Hematopoietic multipotent progenitor cell treated with erythropoietin and hydrocortisone succinate and interleukin-3 and kit ligand, for 15 days (in vitro differentiated cells): ENCODE measurements around the gene LHFPL3.
"Not testable (repeated sequence)": the region's sequence is repeated elsewhere in the genome, so short reads cannot be mapped to it uniquely, and the experiment has no call there.

Source experiments
- DNase-seq: peaks from one replicate; pipeline ENCODE4 v3.0.0-alpha.2; 2015; ENCODE audit warnings: low spot score

LHFPL3 gene

DNA sequence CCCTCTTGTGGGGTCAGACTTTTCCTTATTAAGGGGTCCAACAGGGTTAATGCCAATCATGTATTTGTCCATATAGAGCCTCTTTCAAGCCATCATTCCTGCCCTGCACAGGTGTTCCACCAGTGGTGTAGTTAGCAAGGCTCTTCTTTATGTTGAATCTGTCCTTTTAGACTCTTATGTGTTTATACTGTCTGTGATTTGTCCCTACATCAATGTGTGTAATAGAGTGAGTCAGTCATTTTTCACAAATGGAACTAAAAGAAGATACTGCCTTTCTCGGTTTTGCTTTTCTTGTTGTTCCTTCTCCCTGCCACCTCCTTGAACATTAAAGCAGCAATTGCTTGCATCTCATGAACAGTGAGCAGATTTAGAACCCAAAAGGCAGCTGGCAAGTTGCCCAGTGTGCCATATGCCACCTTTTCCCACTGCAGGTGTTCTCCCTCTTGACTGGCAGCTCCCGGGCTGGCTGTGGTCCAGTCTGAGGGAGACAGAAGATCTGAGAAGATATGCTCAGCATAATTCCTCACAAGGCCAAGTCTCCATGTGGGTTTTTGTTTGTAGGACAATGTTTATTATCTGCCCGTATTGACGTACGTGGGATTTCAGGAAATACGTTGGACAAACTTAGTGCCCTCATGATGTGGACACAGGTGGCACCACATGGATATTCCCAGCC, 154.1 kb downstream of the LHFPL3 start:
- no peak for DNase-seq

GRCh38 chr7:104486931-104487330, 158.5 kb downstream of the LHFPL3 start:
- DNase-seq: no peak

DNA sequence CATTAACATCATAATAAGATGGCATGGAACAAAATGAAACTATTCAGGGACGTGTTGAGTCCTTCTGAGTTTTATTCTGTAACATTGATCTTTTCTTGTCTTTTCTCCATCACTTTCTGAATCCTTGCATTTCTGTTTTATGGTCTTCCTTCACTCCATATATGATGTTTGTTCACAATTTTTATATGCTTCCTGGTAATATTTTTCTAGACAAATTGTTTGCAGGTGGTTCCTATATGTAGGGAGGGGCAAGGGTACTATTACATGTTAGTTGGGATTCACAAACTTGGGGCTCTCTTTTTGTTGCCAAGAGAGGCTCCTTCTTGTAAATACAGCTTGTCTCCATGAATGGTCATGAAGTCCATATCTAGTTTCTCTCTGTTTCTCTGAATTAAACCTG, 159.2 kb downstream of the LHFPL3 start:
- DNase-seq: no peak

DNA sequence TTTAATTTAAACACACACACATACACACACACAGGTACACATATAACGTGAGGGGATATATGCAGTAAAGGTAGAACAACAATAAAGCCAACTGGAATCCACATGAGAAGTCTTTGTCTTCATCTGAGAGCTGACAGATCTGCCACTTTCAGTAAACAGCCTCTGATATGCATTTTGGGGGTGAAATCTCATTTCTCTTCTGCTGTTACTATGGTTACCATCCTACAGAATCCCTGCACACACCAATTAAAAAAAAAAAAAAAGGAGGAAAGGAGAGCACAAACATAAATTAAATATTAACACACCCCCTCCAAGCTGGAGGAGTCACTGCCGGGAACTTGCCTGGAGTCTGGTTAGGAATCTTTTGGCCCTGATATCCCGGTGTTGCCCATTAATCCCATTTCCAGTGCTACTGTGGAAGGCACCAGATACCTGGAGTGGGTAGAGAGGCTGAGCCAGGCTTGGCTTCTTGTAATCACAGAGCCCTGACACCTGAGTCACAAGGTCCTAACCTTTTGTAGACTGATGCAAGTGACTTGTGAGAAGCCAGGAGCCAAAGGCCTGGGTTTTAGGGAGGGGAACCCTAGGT, 169.1 kb downstream of the LHFPL3 start:
- DNase-seq: no peak

- no peak for DNase-seq
Measured at GRCh38 chr7:104499975-104500374, 171.6 kb downstream of the LHFPL3 start.

DNA sequence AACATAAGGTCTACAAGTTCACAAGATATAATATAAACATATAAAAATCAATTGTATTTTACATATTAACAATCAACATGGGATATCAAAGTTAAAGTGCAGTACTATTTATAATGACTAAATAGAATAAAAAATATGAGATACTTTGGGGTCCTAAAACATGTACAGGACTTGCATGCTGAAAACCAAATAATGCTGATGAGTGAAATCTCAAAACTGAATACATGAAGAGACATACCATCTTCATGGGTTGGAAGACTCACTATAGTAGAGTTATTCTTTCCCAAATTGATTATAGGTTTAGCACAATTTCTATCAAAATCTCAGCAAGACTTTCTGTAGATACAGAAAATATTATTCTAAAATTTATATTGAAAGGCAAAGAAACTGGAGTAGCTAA, 181.5 kb downstream of the LHFPL3 start:
- no peak for DNase-seq

DNA sequence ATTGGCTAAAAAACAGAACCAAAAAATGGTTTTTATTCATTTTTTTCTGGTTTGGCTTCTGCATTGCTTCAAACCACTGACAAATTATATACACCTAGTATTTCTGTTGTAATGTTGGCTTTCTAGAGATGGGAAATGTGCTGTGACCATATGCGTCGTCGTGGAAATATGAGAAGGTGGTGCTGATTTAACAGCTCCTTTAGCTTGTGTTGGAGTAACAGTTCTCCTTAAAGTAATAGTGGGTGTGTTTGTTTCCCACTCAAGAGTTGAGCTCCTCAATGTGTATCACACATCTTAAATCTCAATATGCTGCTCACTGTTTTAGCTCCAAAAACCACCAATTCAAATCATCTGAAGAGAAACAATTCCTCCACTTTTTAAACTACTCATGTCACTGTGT, 196.4 kb downstream of the LHFPL3 start:
- no peak for DNase-seq

GRCh38 chr7:104528142-104528541, 199.7 kb downstream of the LHFPL3 start:
- DNase-seq: no peak

DNA sequence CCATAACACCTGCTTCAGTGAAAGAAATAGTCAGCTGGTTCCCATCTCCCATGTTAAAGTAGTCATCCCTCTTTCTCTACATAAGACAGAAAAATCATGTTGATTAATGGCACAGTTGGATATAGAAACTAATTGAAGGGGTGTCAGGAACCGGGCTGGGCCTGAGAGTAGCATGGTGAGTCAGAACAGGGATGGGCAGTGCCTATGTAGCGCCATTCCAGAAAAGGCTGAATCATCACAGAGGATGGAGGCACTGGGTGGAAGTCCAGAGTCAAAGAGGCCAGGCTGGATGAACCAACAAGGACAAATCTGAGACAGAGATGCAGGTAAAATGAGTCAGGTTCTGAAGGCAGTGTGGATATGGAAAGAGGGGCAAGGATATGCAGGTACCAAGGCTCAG, 201.2 kb downstream of the LHFPL3 start:
- no peak for DNase-seq

DNA sequence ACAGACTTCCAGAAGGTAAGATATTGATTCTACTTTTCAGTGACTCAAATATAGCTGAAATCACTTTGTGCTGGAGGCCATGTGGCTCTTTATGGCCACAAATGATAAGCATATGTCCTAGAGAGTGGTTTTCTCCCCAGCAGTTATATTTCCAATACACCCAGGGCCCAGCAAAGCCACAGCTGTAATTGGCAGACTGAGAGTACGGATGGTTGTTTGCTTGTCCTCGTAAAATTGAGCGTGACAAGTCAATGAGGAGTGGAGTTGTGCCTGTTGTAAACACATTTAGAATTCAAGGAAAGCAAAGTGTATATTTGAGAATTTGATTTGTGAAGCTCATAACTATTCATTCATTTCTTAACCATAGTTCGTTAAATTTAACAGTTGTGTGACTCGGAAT, 201.8 kb downstream of the LHFPL3 start:
- DNase-seq: no peak

GRCh38 chr7:104534149-104534548, 205.7 kb downstream of the LHFPL3 start:
- DNase-seq: no peak

GRCh38 chr7:104535841-104536240, 207.4 kb downstream of the LHFPL3 start:
- no peak for DNase-seq

DNA sequence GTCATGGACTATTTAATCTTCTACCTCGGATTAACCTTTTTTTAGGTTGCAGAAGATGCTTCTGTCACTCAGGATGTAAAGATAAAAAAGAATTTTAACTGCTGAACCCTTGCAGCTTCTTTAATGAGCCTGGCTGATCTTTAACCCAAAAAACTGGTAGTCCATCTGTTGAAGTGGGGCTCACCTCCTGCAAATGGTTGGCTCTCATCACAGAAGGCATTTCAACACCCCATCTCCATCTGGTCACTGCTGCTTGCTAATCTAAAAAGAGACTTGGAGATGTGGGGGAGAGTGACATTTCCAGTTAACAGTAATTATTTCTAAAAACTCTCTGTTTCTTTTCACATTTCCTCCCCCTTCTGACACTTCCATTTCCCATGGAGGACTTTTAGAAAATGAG, 208.6 kb downstream of the LHFPL3 start:
- no peak for DNase-seq

GRCh38 chr7:104538152-104538551, 209.7 kb downstream of the LHFPL3 start:
- no peak for DNase-seq

- DNase-seq: no peak
Measured at GRCh38 chr7:104541897-104542296, 213.5 kb downstream of the LHFPL3 start.

GRCh38 chr7:104548861-104549260, 220.5 kb downstream of the LHFPL3 start:
- DNase-seq: no peak

DNA sequence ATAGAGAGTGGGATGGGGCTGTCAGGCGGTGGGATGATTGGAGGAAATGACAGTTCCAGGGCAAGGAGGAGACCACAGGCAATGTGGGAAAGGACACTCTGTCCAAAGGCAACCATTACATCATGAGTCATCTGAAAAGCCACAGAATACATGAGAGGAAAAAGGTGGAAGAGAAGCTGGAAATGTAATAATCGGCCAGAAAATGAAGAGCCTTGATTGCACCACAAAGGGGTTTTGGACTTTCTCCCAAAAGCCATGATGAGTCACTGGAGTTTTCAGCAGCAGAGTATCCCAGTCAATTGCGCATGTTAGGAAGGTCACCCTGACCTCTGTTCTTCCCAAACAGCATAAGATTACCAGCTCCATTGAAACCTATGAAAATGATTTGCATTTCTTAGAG, 222.0 kb downstream of the LHFPL3 start:
- DNase-seq: no peak

- DNase-seq: no peak
Measured at GRCh38 chr7:104551226-104551625, 222.8 kb downstream of the LHFPL3 start.

- DNase-seq: no peak
Measured at GRCh38 chr7:104552102-104552501, 223.7 kb downstream of the LHFPL3 start.

DNA sequence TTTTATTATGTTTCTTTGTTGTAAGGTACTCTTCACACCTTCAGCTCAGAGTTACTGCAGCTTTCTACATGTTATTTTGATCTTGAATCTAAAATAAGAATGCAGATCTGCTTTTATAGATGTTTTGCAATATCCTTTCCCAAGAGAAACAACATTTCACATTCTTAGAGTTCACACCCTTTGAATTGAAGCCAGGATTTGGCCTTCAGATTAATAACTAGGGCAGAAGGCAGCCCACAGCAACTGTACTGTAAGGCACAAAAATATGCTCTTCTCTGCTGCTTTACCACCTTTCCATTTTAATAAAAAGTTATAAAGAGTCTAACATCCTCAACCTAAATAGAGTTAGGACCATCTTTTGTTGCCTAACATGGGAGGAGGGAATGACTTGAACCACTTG, 224.7 kb downstream of the LHFPL3 start:
- DNase-seq: no peak

DNA sequence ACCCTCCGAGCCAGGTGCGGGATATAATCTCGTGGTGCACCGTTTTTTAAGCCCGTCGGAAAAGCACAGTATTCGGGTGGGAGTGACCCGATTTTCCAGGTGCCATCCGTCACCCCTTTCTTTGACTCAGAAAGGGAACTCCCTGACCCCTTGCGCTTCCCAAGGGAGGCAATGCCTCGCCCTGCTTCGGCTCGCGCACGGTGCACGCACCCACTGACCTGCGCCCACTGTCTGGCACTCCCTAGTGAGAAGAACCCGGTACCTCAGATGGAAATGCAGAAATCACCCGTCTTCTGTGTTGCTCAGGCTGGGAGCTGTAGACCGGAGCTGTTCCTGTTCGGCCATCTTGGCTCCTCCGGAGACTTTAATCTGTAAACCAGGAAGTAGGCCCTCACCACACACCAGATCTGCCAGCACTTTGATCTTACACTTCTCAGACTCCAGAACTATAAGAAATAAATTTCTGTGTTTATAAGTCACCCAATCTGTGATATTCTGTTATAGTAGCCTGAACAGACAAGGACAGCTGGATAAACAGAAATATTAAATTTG, 235.0 kb downstream of the LHFPL3 start:
- not testable (repeated sequence) for DNase-seq

DNA sequence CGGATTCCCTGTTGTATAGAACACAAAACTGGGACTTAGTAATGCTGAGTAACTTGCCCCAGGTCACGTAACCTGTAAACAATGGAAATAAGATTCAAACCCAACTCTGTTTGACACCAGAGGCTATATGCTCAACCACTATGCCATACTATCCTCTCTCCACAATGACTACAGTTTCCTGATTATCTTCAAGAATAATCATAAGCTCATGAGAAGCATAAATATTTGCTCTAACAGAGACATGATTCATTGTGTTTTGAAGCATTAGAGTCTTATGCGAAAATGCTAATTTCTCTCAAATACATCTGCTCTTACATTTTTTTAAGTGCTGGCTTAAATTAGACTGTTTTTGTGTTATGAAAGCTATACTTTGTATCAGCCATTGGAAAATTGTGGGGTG, 241.3 kb downstream of the LHFPL3 start:
- no peak for DNase-seq

DNA sequence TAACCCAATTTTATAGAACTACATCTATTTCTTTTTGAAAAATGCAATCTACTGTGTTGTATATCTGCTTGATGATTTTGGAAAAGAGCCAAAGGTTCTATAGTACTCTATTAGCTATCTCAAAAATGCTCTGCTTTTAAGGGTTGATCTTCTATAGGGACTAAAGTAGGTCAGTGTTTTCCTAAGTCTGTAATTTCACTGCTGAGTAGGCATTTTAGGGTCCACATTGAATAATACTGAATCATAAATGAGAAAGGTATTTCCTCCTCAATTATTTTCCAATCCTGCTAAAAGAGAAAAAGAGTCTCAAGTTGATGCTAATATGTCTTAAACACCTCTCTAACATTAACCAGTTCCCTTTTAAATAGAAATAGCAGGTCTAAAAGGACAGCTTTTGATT, 244.2 kb downstream of the LHFPL3 start:
- no peak for DNase-seq

DNA sequence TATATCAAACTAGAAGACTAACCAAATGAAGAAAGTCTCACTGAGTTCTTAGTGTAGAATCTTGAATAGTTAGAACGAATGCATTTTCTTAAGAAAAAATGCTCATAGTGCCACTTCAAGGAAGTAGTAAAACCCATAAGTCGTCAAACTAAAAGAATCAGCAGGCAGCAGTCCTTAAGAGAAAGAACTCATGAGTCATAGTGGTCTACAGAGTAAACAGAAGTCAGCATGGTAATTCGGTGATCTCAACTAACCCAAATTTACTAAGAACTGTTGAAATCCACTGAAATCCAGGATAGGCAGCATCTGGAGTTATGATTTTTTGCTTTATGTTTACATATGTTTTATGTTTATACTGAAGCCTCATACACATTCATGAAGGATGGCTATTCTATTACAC, 256.2 kb downstream of the LHFPL3 start:
- DNase-seq: no peak
